Hypothalamus (tissue), 51 donors: ENCODE results near the gene ARFRP1.
"Not testable (repeated sequence)": the region's sequence is repeated elsewhere in the genome, so short reads cannot be mapped to it uniquely, and the experiment has no call there.

Experiments
- DNase-seq, 51 donors: peaks; one replicate each; lab custom pipeline; 2025; lab: John Stamatoyannopoulos, UW

Gene ARFRP1

DNA sequence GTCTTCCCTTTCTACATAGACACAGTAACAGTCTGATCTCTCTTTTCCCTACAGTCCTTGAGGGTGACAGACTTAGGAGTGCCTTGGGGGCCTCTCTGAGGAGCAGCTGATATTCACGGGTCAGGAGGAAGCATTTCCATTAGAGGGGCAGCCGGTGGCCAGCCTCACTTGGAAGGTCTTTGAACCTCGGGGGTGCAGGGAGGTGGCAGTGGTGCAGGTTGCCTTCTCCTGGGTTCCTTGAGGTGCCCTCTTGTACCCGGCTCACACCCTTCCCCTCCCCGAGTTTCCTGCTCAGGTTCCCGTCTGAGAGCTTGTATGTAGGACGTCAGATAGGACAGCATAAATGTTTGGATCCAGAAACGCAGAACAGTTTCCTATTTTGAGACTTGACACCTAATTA, 47.2 kb downstream of the ARFRP1 start:
- no peak for DNase-seq

DNA sequence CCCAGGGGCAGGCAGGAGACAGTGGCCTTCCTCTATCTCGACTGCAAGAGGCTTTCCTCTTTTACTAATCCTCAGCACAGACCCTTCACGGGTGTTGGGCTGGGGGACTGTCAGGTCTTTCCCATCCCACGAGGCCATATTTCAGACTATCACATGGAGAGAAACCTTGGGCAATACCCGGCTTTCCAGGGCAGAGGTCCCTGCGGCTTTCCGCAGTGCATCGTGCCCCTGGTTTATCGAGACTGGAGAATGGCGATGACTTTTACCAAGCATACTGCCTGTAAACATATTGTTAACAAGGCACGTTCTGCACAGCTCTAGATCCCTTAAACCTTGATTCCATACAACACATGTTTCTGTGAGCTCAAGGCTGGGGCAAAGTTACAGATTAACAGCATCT, 47.6 kb downstream of the ARFRP1 start:
- not testable (repeated sequence) for DNase-seq

DNA sequence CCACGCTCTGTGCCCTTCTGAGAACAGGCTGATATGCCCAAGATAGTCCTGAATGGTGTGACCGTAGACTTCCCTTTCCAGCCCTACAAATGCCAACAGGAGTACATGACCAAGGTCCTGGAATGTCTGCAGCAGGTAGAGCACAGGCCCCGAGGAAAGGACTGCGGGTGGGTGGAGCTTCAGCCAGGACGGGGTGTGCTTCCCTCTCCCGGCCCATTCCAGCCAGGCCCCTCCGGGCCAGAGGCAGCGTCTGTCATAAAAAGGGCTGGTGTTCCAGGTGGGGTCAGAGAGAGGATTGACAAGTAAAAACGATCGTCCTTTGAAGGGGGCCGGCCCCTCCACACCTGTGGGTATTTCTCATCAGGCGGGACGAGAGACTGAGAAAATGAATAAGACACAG, 48.4 kb downstream of the ARFRP1 start:
- no peak for DNase-seq

DNA sequence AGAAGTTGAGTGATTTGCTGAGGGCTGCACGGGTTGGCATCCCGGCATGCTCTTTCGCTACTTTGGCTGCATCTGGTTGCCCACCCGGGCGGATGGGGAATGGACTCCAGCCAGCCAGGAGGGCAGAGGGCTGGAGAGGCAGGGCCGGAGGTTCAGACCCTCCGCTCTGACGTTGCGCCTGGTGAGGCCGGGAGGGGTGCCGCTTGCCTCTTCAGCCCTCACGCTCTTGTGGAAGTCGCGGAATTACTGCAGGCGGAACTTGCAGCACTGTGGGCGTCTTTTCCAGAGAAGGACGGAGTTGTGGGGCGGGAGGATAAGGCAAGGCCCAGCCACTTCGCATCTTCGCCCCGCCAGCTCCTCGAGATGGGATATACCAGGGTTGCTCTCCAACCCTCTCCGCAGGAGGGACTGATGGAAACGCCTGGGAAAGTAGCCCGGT, 49.0 kb downstream of the ARFRP1 start:
- peak in 3 of 51 donors; percentile 54 to 59 (median 57) for DNase-seq

DNA sequence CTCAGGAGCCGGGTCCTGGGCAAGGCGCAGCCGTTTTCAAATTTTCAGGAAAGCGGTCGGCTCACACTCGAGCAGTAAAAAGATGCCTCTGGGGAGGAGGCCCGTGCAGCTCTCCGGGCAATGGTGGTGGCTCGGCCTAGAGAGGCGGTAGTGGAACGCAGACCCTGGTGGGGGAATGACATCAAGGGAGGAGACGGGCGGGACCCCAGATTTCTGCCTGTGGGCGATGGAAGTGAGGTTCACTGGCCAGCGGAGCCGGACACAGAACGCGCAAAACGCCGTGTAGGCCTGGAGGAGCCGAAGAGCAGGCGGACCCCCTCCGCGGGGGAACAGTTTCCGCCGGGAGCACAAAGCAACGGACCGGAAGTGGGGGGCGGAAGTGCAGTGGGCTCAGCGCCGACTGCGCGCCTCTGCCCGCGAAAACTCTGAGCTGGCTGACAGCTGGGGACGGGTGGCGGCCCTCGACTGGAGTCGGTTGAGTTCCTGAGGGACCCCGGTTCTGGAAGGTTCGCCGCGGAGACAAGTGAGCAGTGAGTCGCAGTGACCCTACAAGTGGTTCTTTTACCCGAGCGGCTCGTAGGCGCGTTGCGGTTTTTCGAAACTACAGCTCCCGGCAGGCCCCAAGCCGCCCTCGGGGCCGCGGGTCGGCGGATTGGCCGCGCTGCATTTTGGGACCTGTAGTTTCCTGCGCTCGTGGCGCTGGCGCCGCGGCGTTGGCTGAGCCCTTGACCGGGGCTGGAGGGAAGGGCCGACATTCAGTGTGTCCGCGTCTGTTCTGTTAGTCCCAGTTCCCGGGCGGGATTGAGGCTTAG, 49.6 kb downstream of the ARFRP1 start, which contains the start of gene RTEL1:
Gene RTEL1, plus strand, starts transcription at position 376 of the 812 bp plus-strand sequence. CDS start 1,091 bp downstream, outside the sequence.
- DNase-seq: peak; percentile 77 to 99 (median 92)

DNA sequence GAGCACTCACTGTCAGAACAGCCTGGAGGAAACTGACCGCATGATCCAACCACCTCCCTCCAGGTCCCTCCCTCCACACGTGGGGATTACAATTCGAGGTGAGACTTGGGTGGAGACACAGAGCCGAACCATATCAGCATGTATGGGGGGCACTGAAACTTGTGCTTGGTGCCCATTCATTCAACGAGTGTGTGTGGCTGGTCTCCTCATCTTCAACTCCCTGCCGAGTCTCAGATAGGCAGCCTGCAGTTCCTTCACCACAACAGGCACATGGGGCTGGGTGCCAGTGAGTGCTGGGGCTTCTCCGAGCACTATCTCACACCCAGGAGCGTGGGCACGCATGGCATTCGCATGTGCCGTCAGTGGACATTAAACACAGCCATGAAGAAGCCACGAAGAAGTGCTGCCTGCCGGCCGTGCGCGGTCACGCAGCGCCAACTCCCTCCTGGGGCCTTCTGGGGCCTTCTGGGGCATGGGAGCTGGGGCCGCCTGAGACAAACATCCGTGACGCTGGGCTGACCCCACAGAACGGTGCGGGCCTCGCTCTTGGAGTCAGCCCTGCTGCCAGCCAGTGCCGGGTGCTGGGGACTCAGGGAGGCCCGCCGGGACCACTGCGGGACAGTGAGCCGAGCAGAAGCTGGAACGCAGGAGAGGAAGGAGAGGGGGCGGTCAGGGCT, 50.4 kb downstream of the ARFRP1 start:
- peak in 3 of 51 donors; percentile 37 to 38 (median 38) for DNase-seq

DNA sequence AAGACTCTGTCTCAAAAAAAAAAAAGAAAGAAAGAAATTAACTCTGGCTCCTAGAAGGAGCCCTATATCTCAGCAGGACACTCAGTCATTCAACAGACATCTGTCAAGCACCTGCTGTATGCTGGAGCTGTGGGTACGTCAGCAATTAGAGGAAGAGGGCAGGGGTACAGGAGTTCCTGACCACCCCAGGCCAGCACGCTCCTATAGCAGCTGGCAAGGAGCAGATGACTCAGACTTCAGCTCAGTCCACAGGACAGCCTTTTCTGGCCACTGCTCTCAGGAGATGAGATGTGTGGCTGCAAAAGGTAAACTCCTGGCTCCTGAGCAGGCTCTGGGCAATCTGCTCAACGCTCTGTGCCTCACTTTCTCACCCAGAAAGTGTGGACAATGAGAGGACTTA, 51.3 kb downstream of the ARFRP1 start:
- DNase-seq: no peak

DNA sequence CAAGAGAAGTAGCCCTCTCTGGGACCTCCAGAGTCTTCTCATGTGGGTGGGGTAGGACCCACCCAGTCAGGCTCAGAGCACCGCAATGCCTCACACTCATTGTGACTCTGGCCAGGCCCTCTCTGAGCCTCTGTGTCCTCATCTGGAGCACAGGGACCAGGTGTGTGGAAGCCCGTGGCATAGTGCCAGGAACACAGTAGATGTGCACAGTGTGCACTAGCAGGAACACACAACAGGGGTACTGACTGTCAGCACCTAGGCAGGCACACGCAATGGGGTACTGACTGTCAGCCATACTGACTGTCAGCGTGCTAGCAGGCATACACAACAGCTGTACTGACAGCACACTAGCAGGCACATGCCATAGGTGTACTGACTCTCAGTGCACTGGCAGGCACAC, 52.5 kb downstream of the ARFRP1 start:
- DNase-seq: no peak

DNA sequence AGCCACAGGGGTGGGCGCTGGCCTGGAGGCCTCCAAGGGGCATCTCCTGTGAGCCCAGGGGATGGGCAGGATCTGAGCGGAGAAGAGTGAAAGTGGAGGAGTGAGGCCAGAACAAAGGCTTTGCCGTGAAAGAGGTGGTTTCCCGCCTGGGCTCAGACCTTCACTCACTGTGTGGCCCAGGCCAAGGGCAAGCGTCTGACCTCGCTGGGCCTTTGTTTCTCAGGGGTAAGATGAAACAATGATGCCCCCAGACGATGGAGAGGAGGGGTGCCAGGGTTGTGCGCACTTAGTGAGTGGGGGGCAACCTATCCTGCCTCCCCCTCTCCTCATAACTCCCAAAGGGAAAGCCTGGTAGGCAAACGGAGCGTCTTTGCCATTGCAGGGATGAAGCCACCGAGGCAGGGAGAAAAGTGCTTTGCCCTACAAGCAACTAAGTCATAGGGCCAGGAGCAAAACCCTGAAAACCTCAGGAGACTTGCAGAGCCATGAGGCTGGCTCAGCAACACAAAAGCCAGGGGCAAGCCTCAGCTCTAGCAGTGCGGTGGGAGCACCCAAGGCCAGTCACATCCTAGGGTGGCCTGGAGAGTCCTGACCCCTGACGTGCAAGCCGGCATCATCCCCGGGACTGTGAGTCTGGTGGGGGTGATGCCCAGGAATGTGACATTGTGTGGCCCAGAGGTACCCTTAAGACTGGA, 53.7 kb downstream of the ARFRP1 start:
- no peak for DNase-seq

DNA sequence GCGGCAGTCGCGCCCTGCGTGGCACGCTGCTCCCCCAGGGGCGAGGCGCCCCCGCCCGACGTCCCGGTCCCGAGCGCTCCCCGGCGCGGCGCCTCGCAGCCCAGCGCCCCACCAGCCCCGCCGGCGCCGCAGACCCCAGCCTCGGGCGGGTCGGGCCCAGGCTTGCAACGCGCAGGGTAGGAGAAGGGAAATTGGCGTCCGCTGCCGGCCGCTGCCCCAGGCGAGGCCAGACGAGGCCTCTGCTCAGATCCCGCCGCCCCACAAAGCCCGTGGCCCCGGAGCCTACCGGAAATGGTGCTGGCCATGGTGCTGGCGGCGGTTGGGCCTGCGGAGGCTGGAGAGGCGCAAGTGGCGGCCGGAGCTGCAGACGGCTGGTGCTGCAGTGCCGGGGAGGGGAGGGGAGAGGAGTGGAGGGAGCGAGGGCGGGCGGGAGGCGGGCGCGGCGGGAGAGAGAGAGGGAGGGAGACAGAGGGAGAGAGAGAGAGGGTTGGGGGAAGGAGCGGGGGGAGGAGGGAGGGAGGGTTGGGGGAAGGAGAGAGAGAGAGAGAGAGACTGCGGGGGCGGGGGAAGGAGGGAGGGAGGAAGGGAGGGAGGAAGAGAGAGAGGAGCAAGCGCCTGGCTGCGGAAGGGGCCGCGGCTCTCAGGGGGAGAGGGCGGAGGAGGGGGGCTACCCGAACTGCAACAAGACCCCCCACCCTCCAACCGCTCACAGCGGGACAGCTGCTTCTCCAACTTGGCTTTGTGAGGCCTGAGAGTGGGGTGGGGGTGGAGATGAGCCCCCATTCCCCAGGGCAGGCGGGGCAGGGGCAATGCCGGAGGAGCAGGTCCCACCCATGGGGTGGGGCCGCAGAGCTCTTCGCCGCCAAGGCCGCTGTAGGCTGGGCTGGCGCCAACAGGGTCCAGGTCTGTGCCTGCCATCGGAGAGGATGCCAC, 54.5 kb downstream of the ARFRP1 start, which contains the start of gene STMN3:
Gene STMN3, minus strand, starts transcription at position 384 of the 933 bp plus-strand sequence. Its CDS starts 79 bp downstream, at position 305.
- peak in 49 of 51 donors; percentile 19 to 93 (median 76) for DNase-seq

DNA sequence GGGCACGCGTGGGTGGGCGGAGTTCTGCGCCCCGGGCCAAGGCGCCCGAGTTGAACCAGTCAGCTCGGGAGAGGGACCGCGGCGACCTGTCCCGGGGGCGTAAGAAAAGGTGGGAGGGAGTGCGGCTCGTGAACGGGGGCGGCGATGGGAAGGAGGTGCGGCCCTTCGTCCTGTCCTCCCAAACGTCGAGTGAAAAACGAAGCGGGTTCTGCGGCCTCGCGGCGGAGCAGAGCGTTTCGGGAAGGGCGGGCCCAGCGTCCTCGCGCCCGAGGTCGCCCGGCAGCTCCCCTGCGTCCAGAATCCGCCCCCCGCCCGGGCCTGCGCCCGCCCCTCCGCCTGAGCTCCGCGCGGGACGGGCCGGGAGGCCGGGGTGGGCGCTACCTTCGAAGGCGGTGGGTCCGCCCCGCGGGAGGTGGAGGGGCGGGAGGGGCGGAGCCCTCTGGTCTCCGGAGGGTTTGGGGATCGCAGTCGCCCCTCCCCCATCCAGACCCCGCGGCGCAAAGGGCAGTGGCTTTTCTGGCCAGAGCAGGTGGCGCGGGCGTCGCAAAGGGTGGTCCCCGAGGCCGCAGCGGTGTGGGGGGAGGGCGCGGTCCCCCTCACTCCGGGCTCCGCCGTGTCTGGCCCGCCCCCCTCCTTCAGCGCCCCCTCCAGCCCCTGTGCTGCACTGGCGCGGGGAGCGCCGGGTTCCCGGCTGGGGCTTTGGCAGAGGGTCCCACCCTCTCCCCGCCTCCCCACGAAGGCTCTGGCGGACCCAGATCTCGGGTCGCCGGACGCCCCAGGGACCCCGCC, 55.4 kb downstream of the ARFRP1 start:
- DNase-seq: peak in 4 of 51 donors; percentile 13 to 38 (median 30)

DNA sequence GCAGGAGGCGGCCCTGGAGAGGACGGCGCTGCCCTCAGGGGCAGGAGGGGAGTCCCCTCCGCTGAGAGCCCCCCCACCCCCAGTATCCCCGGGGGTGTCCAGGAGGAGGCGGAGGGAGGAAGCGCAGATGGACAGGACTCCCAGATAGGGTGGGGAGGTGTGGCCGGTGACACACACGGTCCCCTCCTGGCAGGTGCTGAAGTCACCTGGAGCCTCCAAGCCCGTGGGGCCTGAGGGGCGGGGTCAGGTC, 55.9 kb downstream of the ARFRP1 start:
- peak in 1 of 51 donors; percentile 18 for DNase-seq

DNA sequence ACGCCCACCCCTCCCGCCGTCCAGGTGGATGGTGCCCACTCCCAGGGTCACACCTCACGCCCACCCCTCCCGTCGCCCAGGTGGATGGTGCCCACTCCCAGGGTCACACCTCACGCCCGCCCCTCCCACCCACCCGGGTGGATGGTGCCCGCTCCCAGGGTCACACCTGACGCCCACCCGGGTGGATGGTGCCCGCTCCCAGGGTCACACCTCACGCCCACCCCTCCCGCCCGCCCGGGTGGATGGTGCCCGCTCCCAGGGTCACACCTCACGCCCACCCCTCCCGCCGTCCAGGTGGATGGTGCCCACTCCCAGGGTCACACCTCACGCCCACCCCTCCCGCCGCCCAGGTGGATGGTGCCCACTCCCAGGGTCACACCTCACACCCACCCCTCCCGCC, 57.3 kb downstream of the ARFRP1 start:
- DNase-seq: not testable (repeated sequence)

DNA sequence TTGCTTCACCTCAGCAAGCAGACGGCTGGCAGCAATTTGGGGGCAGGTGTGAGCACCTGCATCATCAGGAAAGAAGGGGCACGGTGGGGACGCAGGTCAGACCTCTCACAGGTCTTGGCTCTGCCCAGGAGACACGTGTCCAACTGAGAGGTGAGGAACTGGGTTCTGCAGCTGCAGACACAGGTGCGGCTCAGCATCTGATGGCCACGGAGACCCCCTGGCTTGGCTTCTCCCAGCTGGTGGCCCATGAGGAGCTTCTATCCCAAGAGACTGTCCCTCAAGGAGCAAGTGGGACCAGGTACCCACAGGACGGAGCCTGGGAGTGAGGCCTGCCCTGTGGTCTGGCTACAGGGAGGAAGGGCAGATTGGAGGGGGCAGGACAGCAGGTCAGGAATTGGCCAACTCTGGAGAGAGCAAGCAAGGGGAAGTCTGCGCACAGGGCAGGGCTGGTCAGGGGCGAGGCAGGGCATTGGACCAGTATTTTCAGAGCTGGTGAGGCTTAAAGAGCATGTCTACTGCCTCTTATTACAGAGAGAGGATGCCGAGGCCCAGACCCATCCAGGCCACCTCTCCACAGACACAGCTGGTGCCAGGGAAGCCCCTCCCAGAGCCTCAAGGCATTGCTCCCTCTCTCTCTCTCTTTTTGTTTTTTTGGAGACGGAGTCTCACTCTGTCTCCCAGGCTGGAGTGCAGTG, 58.7 kb downstream of the ARFRP1 start:
- no peak for DNase-seq
